ENCODE results near the gene DPYD. TPM values are rescaled to one million over a fixed set of nuclear protein-coding genes. Genes with fewer than 3 reads are reported as not detected.

The DPYD gene
- total RNA-seq, 2 donors from 2014 or later = 9.2 to 17.5 TPM

- Histone ChIP-seq H3K9me3 (ENCODE audit: control insufficient read depth, low read length) (no peaks in the 10 kb centered on the region), H3K9ac (ENCODE audit: extremely low read depth, low read length, poor library complexity, severe bottlenecking) (no peak overlapping the region), H3K4me1 (ENCODE audit: control insufficient read depth, insufficient read depth, low read length) (no peaks in the 10 kb centered on the region), H3K36me3 (ENCODE audit: control insufficient read depth, insufficient read depth, low read length) (no peaks in the 10 kb centered on the region), H3K4me3 (ENCODE audit: low read length) (no peak overlapping the region), H3K27ac (ENCODE audit: low read depth, low read length) (no peak overlapping the region), H3K27me3 (ENCODE audit: control insufficient read depth, insufficient read depth, low read length, poor library complexity, severe bottlenecking) (no peaks in the 10 kb centered on the region)
- WGBS, 2 experiments (ENCODE audit: insufficient coverage in 1 of 2, insufficient read length in 1 of 2) = 60 to 62% methylated on average over 1 to 2 of the region's 2 CpGs
- Mint-ChIP-seq H3K27me3 (ENCODE audit: insufficient read depth) (no peaks in the 10 kb centered on the region), H3K27ac (no peak overlapping the region), H3K36me3 (ENCODE audit: low read depth) (no peaks in the 10 kb centered on the region), H3K9me3 (no peaks in the 10 kb centered on the region), H3K4me3 (no peak overlapping the region), H3K4me1 (peaks cover 14% of the 10 kb centered on the region)
- TF ChIP-seq CTCF (conservative IDR thresholded peaks at IDR 0.05) = no peak
- no peak for DNase-seq
Observed at GRCh38 chr1:97114842-97115241, 806.0 kb downstream of the DPYD start.

- Mint-ChIP-seq H3K4me3 (no peak overlapping the region), H3K36me3 (ENCODE audit: low read depth) (no peaks in the 10 kb centered on the region), H3K9me3 (no peaks in the 10 kb centered on the region), H3K27ac (no peak overlapping the region), H3K4me1 (peaks cover 8% of the 10 kb centered on the region), H3K27me3 (ENCODE audit: insufficient read depth) (no peaks in the 10 kb centered on the region)
- no peaks in the 10 kb centered on the region for H3K4me1 ChIP-seq (ENCODE audit: control insufficient read depth, insufficient read depth, low read length)
- H3K36me3 ChIP-seq (ENCODE audit: control insufficient read depth, insufficient read depth, low read length) = no peaks in the 10 kb centered on the region
- TF ChIP-seq CTCF (conservative IDR thresholded peaks at IDR 0.05) = no peak
- H3K9ac ChIP-seq (ENCODE audit: extremely low read depth, low read length, poor library complexity, severe bottlenecking) = no peak overlapping the region
- no peak overlapping the region for H3K27ac ChIP-seq (ENCODE audit: low read depth, low read length)
- H3K4me3 ChIP-seq (ENCODE audit: low read length) = no peak overlapping the region
- H3K9me3 ChIP-seq (ENCODE audit: control insufficient read depth, low read length) = no peaks in the 10 kb centered on the region
- DNase-seq = no peak
- 87 to 100% methylated on average over 2 to 3 of the region's 3 CpGs for WGBS, 2 experiments (ENCODE audit: insufficient coverage in 1 of 2, insufficient read length in 1 of 2)
- no peaks in the 10 kb centered on the region for H3K27me3 ChIP-seq (ENCODE audit: control insufficient read depth, insufficient read depth, low read length, poor library complexity, severe bottlenecking)
Observed at GRCh38 chr1:97112442-97112841, 808.4 kb downstream of the DPYD start.

GRCh38 chr1:97108179-97108578 is 812.7 kb downstream of the DPYD start:
- Histone ChIP-seq H3K4me3 (ENCODE audit: low read length) (no peak overlapping the region), H3K27ac (ENCODE audit: low read depth, low read length) (no peak overlapping the region), H3K36me3 (ENCODE audit: control insufficient read depth, insufficient read depth, low read length) (no peaks in the 10 kb centered on the region), H3K4me1 (ENCODE audit: control insufficient read depth, insufficient read depth, low read length) (no peaks in the 10 kb centered on the region), H3K9me3 (ENCODE audit: control insufficient read depth, low read length) (no peaks in the 10 kb centered on the region), H3K9ac (ENCODE audit: extremely low read depth, low read length, poor library complexity, severe bottlenecking) (no peak overlapping the region), H3K27me3 (ENCODE audit: control insufficient read depth, insufficient read depth, low read length, poor library complexity, severe bottlenecking) (no peaks in the 10 kb centered on the region)
- H3K27me3 Mint-ChIP-seq (ENCODE audit: insufficient read depth) = no peaks in the 10 kb centered on the region
- no peak overlapping the region for H3K27ac Mint-ChIP-seq
- H3K4me3 Mint-ChIP-seq = no peak overlapping the region
- DNase-seq = no peak
- H3K4me1 Mint-ChIP-seq = no peaks in the 10 kb centered on the region
- no peaks in the 10 kb centered on the region for H3K9me3 Mint-ChIP-seq
- TF ChIP-seq CTCF (conservative IDR thresholded peaks at IDR 0.05) = no peak
- no peaks in the 10 kb centered on the region for H3K36me3 Mint-ChIP-seq (ENCODE audit: low read depth)
- 71 to 93% methylated on average over 1 of the region's 1 CpG for WGBS, 2 experiments (ENCODE audit: insufficient coverage in 1 of 2, insufficient read length in 1 of 2)

Measured in endodermal cell (in vitro differentiated cells).